Activated T-helper 9 cell treated with anti-CD3 and anti-CD28 coated beads, Interleukin-2, amount 50 U/mL, for 16 hours (primary cell): ENCODE measurements around the gene OTUB1.

Experiments
- DNase-seq: peaks from one replicate; pipeline ENCODE4 v3.0.0-alpha.2; 2020; ENCODE audit warnings: low read depth

The OTUB1 gene

DNA sequence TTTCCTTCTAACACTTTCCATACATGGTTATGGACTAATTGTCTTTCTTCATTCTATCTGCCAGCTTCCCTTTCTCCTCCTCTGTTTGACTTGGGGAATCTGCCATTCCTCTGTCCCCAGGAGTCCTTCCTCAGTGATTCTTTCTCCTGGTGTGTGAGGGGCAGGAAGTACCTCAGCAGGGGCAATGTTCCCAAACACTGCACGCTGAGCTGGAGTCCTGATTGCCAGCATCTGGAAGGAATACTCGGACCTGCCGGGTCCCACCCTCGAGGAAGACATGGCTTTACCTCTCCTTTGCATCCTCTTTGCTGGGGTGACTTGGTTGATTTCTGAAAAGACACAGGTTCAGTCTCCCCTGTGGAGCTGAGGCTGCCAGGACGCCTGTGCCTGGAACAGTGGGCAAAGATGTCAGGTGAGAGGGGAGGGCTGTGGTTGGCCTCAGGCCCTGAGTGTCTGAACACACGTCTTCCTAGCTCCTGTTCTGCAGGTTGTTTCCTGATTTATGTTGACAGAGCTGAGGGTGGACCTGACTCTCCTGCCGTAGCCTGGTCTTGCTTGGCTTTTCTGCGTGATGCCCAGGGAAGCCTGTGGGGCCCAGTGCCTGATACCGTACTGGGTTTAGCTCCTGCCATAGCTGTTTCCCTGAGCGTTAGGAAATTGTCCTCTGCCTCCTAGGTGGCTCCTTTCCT is 7.5 kb upstream of the OTUB1 start:
- no peak for DNase-seq

DNA sequence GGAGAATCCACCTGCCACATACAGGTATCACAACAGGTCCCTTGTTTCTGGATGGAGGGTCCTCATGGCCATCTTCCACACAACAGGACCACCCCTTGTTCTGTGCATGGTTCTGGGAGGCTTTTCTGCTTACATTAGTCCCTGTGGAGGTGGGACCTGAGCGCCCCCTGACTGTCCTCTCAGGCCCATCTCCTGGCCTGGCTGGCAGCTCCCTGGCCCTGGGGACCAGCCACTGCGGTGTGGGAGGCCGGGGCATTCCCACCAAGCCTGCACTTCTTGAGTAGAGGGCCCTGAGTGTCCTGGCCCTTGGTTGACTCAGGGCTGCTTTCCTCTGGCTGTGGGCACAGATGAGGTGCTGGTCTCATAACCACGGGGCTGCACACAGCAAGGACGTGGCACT is 6.8 kb upstream of the OTUB1 start:
- DNase-seq, result no peak

DNA sequence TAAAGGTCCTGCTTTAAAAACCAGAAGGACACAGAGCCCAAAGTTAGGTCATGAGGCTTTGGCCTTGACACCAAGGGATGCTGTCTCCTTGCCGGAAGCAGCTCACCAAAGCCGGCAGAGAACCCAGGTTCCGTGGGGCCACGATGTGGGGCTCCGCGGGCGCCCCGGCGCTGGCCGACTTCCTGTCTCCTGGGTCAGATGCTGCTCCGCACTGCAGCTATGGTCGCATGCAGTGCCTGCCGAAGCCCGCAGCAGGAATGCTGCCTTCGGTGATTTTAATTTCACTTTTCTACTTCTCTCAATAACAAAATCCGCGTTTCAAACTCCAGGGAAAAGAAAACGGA is 454 bp upstream of the OTUB1 start:
- peak; percentile 46 for DNase-seq

DNA sequence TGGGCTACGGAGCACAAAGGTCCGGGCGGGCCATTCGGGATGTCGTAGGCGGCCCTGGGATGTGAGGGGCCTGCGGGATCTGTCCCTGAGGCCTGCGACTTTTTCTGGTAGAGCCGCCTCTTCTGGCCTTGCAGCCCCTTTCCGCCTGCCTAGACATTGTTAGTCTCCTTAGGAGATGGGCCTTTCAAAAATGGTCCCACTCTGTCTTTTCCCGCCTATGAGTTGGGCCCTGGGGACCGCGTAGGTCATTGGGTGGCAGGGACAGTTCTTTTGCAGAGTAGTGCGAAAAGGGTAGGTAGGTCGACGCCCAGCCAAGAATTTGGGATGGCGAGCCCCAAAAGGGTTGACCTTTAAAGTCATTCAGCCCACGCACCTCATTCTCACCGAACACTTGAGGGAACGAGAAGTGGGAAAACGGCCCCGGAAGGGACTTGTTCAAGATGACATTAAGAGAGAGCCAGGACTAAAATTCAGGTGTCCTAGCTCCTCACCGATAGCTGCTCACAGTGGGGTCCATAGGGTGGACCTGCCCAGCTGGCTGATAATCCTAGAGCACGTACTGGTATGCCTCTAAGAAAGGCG is 785 bp downstream of the OTUB1 start:
- DNase-seq, result no peak

DNA sequence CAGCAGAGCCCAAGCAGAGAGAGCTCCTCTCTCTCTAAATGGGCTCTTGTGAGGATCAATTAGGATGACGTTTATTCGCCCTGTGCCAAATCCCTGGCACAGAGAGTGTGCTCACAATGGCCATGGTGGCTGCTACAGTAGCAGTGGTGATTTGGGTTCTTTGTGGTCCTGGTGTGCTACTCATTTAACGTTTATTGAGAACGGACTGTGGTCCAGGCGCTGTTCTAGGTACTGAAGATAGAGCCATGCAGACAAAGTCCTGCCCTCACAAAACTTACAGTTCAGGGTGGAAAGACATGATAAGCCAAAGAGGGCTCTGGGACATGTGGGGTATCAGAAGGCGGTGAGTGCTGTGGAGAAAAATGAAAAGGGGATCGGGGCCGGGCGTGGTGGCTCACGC is 5.3 kb downstream of the OTUB1 start:
- no peak for DNase-seq

DNA sequence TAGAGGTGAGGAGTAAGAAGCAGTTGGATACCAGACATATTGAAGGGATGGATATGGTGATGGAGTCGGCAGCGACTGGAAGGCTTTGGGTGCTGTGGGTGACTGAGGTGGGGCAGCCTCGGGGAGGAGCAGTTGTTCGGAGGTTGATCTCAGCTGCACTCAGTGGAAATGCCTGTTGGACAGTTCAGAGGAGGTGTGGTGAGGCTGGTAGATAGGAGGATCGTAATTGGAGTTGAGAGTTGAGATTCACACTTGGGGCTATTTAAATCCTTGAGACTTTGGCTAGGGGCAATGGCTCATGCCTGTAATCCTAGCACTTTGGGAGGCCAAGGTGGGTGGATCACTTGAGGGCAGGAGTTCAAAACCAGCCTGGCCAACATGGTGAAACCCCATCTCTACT is 6.9 kb downstream of the OTUB1 start:
- no peak for DNase-seq

DNA sequence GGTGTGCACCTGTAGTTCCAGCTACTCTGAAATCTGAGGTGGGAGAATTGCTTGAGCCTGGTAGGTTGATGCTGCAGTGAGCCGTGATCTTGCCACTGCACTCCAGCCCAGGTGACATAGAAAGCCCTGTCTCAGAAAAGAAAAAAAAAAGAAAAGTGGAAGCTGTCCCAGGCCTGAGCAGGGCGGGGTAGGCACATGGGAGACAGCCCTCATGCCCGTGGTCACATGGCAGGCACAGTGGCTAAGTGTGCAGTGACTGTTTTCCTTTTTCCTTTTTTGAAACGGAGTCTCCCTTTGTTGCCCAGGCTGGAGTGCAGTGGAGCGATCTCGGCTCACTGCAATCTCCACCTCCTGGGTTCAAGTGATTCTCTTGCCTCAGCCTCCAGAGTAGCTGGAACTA is 7.8 kb downstream of the OTUB1 start:
- DNase-seq, result no peak

DNA sequence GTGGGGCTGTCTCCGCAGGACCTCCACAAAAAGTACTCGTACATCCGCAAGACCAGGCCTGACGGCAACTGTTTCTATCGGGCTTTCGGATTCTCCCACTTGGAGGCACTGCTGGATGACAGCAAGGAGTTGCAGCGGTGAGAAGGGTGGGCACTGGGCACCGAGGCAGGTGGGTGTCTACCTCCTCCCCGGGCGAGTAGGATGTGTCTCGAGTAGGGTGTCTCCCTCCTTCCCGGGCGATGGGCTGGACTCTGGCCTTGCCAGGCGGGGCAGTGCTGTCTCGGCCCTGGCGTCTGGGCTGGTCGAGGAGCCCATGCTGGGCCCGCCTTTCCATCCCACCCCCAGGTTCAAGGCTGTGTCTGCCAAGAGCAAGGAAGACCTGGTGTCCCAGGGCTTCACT is 10.3 kb downstream of the OTUB1 start:
- DNase-seq, result no peak

DNA sequence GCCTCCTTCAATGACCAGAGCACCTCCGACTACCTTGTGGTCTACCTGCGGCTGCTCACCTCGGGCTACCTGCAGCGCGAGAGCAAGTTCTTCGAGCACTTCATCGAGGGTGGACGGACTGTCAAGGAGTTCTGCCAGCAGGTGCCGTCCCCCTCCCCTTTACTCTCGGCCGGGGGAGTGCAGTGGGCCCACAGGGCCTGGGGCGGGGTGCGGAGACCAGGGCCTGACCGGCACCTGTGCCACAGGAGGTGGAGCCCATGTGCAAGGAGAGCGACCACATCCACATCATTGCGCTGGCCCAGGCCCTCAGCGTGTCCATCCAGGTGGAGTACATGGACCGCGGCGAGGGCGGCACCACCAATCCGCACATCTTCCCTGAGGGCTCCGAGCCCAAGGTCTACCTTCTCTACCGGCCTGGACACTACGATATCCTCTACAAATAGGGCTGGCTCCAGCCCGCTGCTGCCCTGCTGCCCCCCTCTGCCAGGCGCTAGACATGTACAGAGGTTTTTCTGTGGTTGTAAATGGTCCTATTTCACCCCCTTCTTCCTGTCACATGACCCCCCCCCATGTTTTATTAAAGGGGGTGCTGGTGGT is 11.0 kb downstream of the OTUB1 start:
- DNase-seq, result no peak

DNA sequence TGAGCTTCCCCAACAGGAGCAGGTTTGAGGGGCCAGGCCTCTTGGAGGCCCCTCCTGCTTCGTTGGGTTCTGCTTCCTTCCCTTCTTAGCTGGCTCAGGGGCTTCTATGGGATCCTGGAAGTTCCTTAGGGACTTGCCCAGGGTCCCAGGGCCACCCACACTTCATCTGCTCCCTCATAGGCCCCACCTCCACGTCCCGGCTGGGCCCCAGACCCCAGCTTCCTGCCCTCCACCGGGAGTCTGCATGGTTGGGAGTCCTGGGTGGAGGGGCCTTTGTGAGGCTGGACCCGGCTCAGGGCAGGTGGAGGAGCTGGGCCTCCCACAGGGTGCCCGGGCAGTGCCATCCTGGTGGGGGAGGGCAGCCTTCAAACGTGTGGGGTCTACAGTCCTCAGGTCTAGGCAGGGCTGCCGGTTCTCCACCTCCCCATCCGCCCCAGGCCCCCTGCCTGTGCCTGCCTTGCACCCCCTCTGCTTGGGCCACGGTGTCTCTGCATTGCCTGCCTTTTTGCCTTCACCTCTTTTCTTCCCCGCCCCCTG is 11.6 kb downstream of the OTUB1 start:
- DNase-seq, result no peak

DNA sequence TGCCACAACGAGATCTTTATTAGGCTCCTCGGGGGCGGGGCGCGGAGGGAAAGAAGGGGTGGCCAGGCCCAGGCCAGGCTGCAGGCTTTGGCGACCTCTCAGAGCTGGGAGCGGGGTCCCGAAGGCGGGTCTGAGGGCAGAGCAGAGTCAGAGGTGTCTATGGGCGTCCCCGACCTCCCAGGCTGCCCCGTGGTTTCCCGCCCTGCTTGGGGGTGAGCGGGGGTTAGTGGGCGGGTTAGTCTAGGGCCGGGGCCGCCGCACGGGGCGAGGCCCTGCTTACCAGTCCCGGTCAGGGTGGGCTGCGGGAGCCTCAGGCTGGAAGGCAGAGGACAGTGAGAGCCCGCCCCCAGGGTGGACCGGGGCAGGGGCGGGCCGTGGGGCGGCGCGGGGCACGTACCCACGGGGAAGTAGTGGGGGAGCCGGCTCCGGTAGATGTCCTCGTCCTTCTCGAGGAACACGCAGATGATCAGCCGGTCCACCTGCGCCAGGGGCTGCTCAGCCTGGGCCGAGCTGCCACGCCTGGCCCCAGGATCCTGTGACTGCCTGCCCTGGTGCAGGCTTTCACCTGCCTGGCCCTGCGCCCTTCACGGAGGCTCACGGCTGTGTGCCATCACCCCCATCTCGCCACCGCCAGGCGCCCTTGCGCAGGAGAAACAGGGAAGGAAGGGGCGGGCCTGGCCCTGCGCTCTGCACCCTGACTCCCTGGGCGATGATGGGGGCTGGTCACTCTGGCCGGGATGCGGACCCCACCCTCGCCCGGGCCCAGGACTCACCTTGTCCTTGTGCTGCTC is 12.5 kb downstream of the OTUB1 start:
- no peak for DNase-seq

DNA sequence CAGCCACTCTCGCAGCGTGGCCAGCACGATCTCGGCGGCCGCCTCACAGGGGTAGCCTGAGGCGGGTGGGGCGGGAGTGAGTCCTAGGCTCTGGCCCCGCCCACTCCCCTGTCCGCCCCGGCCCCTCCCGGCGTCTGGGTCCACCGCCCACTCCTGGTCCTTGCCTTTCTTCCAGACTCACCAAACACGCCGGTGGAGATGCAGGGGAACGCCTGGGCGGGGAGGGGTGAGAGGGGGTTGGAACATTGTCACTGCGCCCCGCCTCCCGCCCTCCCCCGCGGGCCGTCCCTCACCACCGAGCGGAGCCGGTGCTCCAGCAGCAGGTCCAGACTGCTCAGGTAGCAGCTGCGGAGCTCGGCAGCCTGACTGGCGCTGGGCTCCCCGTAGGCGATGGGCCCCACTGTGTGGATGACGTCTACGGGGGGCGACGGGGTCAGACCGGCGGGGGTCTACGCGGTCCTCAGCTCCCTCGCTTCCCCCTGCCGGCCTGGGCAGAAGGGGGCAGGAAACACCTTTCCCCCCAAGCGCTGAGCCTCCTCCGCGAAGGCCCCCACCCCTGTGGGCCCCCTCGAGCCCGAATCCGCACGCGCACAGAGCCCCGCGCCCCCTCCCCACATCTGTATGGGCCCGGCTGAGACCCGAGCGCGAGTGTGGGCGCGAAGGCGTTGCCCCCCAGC is 13.2 kb downstream of the OTUB1 start:
- DNase-seq, result peak; percentile 60

DNA sequence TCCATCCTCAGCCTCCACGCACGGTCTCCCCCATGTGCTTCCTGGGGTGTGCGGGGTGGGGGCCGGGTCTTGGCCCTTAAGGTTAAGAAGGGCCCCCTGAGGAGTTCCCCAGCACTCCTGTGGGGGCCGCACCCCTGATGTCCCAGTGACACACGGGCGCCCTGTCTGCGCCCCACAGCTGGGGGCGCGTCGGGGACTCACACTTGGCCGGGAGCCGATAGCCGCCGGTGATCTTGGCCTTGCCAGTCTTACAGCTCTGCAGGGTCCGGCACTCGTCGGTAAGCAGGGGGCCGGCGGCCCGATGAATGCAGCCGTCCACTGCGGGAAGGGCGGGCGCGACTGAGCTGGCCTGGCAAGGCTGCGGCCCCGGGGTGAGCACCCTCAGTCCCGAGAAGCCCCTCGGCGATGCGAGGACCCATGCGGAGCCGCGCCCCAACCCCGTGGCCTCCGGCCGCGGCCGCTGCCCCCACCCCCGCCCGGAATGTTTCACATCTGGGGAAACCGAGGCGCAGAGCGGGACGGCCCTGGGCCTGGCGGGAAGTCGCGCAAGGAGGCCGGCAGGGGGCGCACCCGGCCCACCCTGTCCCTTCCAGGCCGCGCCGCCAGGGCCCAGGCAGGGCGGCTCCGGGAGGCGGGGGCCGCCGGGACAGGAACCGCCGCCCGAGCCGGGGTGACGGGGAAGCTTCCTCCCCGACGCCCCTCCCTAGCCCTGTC is 13.9 kb downstream of the OTUB1 start:
- DNase-seq, result peak; percentile 68

DNA sequence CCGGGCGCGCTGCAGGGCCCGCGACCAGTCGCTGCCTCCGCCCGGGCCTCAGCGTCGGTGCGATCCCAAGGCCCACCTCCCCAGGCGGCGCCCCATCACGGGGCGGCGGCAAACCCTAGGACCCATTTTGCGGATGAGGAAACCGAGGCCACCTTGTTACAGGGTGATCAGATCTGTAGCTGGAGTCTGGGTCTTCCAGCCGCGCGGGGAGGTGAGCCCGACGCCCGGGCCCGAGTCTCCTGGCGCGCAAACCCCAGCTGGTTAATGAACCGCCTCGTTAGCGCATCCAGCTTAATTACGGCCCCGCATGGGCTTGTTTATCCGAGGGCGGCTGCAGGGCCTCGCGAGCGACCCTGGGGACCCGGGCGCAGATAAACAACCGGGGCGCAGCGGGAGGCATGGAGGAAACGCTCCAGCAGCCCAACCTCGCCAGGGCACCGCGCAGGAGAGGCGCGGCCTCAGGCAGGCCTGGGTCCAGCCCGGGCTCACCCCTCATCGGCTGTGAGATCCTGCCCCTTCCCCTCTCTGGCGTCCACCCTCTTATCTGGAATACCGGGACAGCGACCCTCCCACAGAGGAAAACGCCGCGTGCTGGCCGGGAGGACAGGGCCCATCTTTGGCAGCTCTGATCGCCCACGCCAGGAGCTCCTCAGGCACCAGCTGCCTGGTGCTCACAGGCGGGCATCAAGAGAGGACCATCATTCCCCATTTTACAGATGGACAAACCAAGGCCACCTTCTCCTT is 14.7 kb downstream of the OTUB1 start:
- DNase-seq, result no peak

DNA sequence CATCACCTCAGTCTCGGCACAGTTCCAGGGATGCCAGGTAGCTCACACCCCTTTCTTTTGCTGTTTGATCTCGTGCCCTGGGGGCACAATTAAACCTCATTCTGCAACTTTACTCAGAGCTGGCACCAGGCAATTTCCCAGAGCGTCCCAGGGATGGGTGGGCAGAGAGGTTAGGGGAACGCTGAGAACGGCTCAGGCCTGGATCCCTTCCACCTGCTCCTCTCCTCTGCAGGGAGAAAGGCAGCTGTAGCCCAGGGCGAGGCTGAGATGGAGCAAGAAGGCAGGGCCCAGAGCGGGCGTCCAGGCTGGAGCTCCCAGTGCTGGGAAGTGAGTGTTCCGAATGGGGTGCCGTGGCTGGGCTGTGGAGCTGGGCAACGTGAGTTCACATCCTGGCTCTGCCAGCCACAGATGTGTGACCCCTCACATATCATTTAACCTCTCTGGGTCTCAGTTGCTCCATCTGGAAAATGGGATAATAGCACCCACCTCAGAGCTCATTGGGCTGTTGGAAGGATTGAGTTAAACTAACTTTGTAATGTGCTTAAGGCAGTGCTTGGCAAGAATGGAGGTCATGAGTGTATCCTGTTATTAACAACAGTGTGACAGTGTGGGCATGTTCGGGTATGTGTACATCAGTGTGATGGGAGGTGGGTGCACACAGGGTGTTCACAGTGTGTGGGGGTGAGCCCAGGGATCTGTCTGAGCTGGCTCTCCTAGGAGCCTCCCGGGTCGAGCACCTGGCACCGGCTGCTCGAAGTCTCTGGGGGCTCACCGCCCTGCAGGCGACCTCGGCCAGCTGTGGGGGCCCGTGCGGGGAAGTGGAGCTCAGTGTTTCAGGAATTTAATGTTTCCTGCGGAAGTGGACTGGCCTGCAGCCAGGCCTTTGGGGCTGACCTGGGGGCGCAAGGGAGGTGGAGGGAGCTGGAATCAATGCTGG is 15.5 kb downstream of the OTUB1 start:
- DNase-seq, result no peak

DNA sequence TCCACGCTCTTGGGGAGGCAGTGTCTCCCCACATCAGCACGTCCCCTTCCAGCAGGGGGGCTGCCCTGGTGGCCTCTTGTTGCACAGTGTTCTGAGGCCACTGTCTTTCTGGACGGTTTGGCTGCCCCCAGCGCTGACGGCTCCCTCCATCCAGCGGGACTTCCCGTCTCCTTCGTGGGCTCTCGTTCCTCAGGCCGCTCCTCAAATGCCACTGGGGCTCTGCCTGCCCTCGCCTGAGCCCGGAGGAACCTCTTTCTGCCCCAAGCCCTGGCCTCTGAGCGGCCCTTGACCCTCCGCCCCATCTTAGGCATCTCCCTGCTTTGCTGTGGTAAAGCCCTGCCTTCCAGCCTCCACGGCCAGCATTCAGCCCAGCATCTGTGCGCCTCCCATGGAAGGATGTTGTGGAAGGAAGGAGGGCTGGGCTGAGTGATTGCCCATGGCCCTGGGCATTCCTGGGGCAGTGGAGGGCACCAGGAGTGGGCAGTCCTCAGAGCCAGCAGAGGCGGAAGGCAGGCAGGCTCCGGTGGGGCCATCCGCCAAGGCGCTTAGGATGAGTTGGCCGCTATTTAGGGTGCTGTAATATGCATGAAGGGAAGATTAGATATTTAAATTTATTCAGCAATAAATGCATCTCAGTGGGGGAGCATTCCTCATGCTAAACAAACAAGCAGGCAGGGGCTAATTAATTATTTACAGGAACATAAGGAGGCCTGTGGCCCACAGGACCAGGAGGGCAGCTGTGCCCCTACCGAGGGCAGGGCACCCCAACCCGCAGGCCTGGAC is 17.8 kb downstream of the OTUB1 start:
- no peak for DNase-seq

DNA sequence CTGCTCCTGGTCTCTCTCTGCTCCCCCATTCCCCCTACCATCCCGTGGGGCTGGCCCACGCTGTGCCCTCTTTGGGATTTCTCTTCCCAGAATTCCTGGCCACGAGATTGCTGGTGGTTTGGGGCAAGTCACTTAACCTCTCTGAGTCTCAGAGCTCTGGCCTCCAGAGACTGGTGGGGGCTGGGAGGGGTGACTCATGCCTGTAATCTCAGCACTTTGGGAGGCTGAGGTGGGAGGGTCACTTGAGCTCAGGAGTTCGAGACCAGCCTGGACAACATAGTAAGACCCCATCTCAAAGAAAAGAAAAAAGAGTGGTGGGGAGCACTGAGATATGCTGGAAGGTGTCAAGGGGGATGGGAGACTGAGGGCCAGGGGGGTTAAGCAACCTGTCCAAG is 18.3 kb downstream of the OTUB1 start:
- DNase-seq, result no peak

DNA sequence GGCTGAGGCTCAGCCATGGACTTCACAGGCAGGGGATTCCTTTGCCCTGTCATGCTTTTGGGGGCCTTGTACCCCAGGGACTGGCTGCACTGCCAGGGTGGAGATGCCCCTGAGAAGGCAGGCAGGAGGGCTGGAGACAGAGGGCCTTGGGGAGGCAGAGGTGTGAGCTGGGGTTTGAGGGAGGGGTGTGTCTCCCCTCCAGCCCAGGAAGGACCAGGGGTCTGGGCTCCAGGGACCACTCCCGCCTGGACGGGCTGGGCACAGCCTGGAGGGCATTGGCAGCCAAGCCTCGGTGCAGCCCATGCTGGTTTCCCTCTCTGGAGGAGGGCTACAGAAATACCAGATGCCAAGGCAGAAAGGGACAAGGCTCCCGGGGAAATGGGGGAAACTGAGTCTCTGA is 19.5 kb downstream of the OTUB1 start:
- no peak for DNase-seq

DNA sequence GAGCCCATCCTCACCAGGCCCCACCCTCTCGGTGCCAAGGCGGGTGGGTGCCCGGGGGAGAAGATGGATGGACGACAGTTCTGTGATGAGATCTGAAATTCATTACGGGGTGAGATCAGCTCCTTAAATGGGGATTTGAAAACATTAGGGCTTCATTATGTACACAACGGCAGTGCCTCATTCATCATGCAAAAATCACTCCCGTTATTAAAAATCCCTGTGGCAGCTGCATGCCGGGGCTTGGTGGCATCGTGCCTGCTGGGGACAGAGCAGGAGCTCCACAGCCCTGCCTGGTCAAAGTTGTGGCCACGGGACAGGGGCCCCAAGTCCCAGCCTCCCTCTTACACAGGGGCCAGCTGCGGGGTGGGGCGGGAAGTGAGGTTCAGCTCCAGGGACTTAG is 20.2 kb downstream of the OTUB1 start:
- DNase-seq, result no peak
